ENCODE measurements around the gene MYO7A. TPM values are rescaled to one million over a fixed set of nuclear protein-coding genes. Genes with fewer than 3 reads are reported as not detected.
A peak's percentile ranks its signal among the peaks of the same experiment; 100 is the strongest.

MYO7A gene
- total RNA-seq, 2 experiments from 2014 or later, result not detected

DNA sequence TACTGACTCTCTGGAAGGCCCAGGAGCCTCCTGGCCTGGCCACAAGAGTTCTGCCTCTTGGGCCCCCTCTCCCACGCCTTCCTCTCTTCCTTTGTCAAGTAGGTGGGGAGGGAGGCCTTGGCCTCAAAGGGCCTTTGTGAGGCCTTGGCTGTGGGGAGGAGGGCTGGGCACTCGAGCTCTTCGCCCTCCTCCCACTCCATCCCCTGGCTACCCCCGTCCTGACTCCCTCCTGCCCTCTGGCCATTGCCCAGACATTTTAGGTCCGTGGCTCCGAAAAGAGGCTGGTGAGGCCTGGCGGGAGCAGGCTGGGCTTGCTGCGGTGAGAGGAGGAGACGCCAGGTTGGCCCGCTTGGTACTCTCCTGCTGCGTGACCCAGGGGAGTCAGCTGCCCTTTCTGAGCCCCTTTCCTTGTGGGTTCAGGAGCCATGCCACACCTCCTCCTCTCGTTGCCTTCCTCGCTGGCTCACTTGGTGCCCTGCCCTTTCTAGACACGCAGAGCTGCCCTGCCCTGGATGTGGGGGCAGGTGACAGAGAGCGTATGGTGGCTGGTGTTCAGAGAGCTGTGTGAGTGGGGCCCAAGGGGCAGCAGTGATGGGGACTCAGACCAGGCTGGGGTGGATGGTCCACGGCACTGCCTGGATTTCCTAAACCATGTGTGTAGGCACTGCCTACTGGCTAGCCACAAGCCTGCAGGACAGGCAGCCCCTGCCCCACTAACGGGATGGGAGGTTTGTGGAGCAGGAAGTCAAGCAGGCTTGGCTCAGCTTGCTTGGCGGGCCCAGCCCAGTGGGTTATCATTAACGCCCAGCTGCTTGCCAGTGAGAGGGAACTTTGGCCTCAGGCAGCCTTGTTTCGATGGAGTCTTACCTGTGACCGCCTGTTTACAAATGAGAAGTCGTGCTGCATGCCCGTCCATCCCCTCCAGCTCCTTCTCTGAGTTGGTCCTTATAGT lies 41.2 kb upstream of the MYO7A start:
- CTCF ChIA-PET, result interaction anchor here (1.0 kb wide), 1 partner anchor 39 kb away, joined by 3 read pairs; no protein-coding TSS in a partner anchor
- DNase-seq (no peak), ATAC-seq (no peak)
- H3K27me3 Mint-ChIP-seq (ENCODE audit: low read depth), result no peaks in the 10 kb centered on the region
- no peak overlapping the region for H3K27ac Mint-ChIP-seq
- no peaks in the 10 kb centered on the region for H3K9me3 Mint-ChIP-seq (ENCODE audit: insufficient read depth)
- POLR2A ChIA-PET, result no interaction called here
- H3K4me3 Mint-ChIP-seq, result no peak overlapping the region
- peaks cover 25% of the 10 kb centered on the region for H3K4me1 Mint-ChIP-seq (ENCODE audit: low read depth)
- H3K36me3 Mint-ChIP-seq (ENCODE audit: low read depth), result no peaks in the 10 kb centered on the region

- H3K9me3 Mint-ChIP-seq (ENCODE audit: insufficient read depth), result no peaks in the 10 kb centered on the region
- no peak overlapping the region for H3K27ac Mint-ChIP-seq
- H3K4me3 Mint-ChIP-seq, result no peak overlapping the region
- POLR2A ChIA-PET, result no interaction called here
- ATAC-seq, result no peak
- H3K27me3 Mint-ChIP-seq (ENCODE audit: low read depth), result no peaks in the 10 kb centered on the region
- DNase-seq, result no peak
- CTCF ChIA-PET, result interaction anchor here (1.0 kb wide), 1 partner anchor 40 kb away, joined by 3 read pairs; no protein-coding TSS in a partner anchor
- H3K36me3 Mint-ChIP-seq (ENCODE audit: low read depth), result no peaks in the 10 kb centered on the region
- peaks cover 15% of the 10 kb centered on the region for H3K4me1 Mint-ChIP-seq (ENCODE audit: low read depth)
Measured at GRCh38 chr11:77087723-77088225, 40.3 kb upstream of the MYO7A start.

DNA sequence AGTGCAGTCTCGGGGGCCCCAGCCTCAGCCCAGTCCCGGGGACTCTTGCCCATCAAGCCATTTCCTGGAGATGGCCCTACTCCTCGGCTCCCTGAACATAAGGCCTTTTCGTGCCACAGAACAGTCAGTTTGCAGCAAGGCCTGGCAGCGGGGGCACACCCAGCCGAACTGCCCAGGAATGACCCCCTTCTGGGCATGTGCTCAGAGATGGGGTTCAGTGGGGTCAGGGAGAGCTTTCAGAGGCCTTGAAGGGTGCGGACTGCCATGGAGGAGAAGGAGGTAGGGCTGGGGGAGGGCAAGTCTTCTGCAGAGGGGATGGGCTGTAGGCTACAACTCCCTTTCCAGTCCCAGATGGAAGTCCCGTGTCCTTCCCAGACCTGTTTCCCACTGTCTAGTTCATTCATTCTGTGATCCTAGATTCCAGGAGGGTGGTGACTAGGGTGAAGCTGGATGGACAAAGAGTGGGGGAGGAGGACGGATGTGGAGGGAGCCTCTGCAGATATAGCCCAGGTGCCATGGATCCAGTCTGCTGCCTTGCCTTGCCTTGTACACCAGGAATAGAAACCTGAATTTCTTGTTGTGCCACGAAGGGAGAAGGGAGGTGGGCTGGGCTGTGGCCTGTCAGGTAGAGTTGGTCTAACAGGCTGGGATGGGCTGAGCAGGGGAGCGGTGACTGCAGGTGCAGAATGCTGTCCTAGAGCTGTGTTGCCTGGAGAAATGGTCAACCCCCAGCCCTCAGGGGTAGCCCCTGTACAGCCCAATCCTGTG lies 39.6 kb upstream of the MYO7A start:
- Mint-ChIP-seq H3K27me3 (ENCODE audit: low read depth) (no peaks in the 10 kb centered on the region), H3K4me3 (no peak overlapping the region), H3K4me1 (ENCODE audit: low read depth) (peaks cover 9% of the 10 kb centered on the region), H3K36me3 (ENCODE audit: low read depth) (no peaks in the 10 kb centered on the region), H3K9me3 (ENCODE audit: insufficient read depth) (no peaks in the 10 kb centered on the region), H3K27ac (no peak overlapping the region)
- DNase-seq (no peak), ATAC-seq (no peak)
- ChIA-PET POLR2A (no interaction called here), CTCF (interaction anchor here (1.0 to 1.3 kb wide), 2 partner anchors 40 to 169 kb away, joined by 4 to 5 read pairs; no protein-coding TSS in a partner anchor)

- Mint-ChIP-seq H3K36me3 (ENCODE audit: low read depth) (no peaks in the 10 kb centered on the region), H3K27me3 (ENCODE audit: low read depth) (no peaks in the 10 kb centered on the region), H3K4me3 (no peak overlapping the region), H3K4me1 (ENCODE audit: low read depth) (peaks cover 7% of the 10 kb centered on the region), H3K27ac (no peak overlapping the region), H3K9me3 (ENCODE audit: insufficient read depth) (no peaks in the 10 kb centered on the region)
- CTCF ChIA-PET, result interaction anchor here (1.0 to 1.3 kb wide), 2 partner anchors 41 to 169 kb away, joined by 4 to 5 read pairs; no protein-coding TSS in a partner anchor
- POLR2A ChIA-PET, result interaction anchor here (0.6 kb wide), 1 partner anchor 213 kb away, joined by 4 read pairs; no protein-coding TSS in a partner anchor
- DNase-seq, result no peak
- no peak for ATAC-seq
Measured at GRCh38 chr11:77089004-77089545, 39.0 kb upstream of the MYO7A start.

DNA sequence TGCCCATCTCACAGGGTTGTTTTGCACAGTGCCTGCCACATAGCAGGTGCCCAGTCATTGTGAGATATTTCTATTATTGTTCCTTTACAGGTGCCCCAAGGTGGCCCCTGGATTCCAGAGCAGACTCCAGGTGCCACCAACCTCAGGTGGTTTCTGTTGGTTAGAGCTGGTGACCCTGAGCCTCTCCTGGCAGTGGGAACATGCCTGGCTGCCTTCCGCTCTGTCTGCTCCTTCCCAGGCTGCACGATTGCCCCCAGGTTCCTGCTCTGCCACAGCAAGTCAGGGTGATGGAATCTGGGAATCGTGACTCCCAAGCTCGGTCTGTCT lies 38.0 kb upstream of the MYO7A start:
- H3K4me1 Mint-ChIP-seq (ENCODE audit: low read depth), result peaks cover 7% of the 10 kb centered on the region
- no peaks in the 10 kb centered on the region for H3K36me3 Mint-ChIP-seq (ENCODE audit: low read depth)
- H3K4me3 Mint-ChIP-seq, result no peak overlapping the region
- ATAC-seq, result no peak
- DNase-seq, result no peak
- no peaks in the 10 kb centered on the region for H3K27me3 Mint-ChIP-seq (ENCODE audit: low read depth)
- H3K27ac Mint-ChIP-seq, result no peak overlapping the region
- ChIA-PET POLR2A (interaction anchor here (0.6 kb wide), 1 partner anchor 214 kb away, joined by 4 read pairs; no protein-coding TSS in a partner anchor), CTCF (interaction anchor here (1.1 to 4.6 kb wide), 14 partner anchors 8 to 356 kb away, joined by 3 to 77 read pairs (median 15); no protein-coding TSS in a partner anchor)
- no peaks in the 10 kb centered on the region for H3K9me3 Mint-ChIP-seq (ENCODE audit: insufficient read depth)

- DNase-seq (no peak), ATAC-seq (peak; percentile 3)
- no peaks in the 10 kb centered on the region for H3K27me3 Mint-ChIP-seq (ENCODE audit: low read depth)
- POLR2A ChIA-PET, result interaction anchor here (1.0 to 2.1 kb wide), 2 partner anchors 8 to 51 kb away, joined by 3 to 12 read pairs; no protein-coding TSS in a partner anchor
- H3K27ac Mint-ChIP-seq, result no peak overlapping the region
- peaks cover 7% of the 10 kb centered on the region for H3K4me1 Mint-ChIP-seq (ENCODE audit: low read depth)
- H3K4me3 Mint-ChIP-seq, result no peak overlapping the region
- CTCF ChIA-PET, result interaction anchor here (0.6 to 4.6 kb wide), 31 partner anchors 8 to 459 kb away, joined by 3 to 77 read pairs (median 8); partner anchors contain the start of gene MYO7A
- no peaks in the 10 kb centered on the region for H3K9me3 Mint-ChIP-seq (ENCODE audit: insufficient read depth)
- no peaks in the 10 kb centered on the region for H3K36me3 Mint-ChIP-seq (ENCODE audit: low read depth)
Measured at GRCh38 chr11:77090373-77091111, 37.5 kb upstream of the MYO7A start.

DNA sequence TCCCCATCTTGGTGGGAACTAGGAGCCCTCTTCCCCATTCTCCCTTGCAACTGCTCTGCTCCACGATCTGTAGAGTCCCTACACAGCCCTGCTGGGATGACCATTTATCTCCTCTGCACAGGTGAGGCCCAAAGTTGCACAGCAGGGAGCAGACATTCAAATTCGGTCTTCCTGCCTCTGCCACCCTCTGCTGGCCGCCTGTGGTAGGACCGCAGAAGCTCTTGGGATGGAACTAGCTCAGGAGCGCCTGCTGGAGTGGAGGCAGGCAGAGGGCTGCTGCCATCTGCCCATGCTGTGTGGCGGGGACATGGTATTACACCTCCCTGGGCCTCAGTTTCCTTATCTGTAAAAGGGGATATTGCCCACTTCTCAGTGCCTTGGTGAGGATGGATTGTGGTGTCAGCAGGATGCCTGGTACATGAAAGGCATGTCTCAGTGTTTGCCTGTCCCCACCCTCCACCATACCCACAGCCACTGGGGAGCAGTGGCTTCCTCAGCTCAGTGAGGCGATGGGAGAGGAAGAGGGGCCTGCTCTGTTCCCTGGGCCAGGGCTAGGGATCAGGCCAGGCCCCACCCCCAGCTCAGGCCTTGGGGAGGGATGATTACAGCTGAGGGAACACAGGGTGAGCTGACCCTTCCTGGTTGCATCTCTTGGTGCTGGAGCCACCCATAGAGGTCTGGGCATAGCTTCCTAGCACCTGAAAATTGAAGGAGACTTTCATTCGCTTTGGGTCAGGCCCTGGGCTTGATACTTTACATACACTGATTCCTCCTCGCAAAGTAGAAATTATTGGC lies 36.7 kb upstream of the MYO7A start:
- ChIA-PET POLR2A (interaction anchor here (0.6 to 2.1 kb wide), 3 partner anchors 9 to 520 kb away, joined by 3 to 12 read pairs (median 3); no protein-coding TSS in a partner anchor), CTCF (interaction anchor here (0.6 to 4.6 kb wide), 37 partner anchors 9 to 458 kb away, joined by 3 to 77 read pairs (median 5); partner anchors contain the start of gene MYO7A)
- Mint-ChIP-seq H3K4me3 (no peak overlapping the region), H3K4me1 (ENCODE audit: low read depth) (peaks cover 7% of the 10 kb centered on the region), H3K36me3 (ENCODE audit: low read depth) (no peaks in the 10 kb centered on the region), H3K27ac (no peak overlapping the region), H3K27me3 (ENCODE audit: low read depth) (no peaks in the 10 kb centered on the region), H3K9me3 (ENCODE audit: insufficient read depth) (no peaks in the 10 kb centered on the region)
- DNase-seq, result peak; percentile 88
- ATAC-seq, result peak; percentile 93

- H3K36me3 Mint-ChIP-seq (ENCODE audit: low read depth), result no peaks in the 10 kb centered on the region
- H3K9me3 Mint-ChIP-seq (ENCODE audit: insufficient read depth), result no peaks in the 10 kb centered on the region
- H3K4me3 Mint-ChIP-seq, result no peak overlapping the region
- no peak for DNase-seq
- H3K4me1 Mint-ChIP-seq (ENCODE audit: low read depth), result peaks cover 7% of the 10 kb centered on the region
- no peak for ATAC-seq
- ChIA-PET POLR2A (interaction anchor here (2.1 kb wide), 1 partner anchor 10 kb away, joined by 12 read pairs; no protein-coding TSS in a partner anchor), CTCF (interaction anchor here (1.1 to 4.6 kb wide), 16 partner anchors 9 to 457 kb away, joined by 4 to 77 read pairs (median 14); partner anchors contain the start of gene MYO7A)
- no peak overlapping the region for H3K27ac Mint-ChIP-seq
- no peaks in the 10 kb centered on the region for H3K27me3 Mint-ChIP-seq (ENCODE audit: low read depth)
Measured at GRCh38 chr11:77092382-77092781, 35.7 kb upstream of the MYO7A start.

DNA sequence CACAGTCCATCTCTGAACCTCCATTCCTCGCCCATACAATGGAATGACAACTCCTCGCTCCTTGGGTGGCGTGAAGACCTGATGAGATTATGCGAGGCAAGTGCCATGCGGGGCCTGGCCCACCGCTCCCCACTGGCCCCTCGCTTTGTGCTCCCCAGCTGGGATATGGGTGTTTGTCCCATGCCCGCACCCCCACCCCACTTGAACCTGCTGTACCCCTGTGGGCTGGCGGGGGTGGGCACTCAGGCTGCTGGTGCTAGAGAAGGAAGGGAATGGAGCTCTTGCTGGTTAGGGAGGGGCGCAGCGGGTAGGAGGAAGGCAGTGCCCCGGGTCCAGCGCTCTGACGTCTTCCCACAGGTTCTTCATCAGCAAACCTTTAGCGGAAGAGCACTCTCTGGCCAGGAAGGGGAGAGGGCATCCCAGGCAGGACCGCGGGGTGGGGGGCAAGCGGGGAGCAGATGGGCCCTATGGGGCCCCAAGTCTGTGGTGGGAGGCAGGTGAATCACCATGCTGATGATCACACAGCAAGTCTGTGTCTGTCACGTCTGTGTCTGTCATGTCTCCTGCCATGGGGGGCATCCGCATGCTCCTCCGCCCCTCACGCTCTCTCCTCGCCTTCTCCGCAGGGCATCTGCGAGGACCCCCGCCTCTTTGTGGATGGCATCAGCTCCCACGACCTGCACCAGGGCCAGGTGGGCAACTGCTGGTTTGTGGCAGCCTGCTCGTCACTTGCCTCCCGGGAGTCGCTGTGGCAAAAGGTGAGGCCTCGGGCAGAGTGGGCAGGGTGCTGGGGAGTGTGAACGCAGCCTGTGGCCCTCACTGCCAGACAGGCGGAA lies 34.8 kb upstream of the MYO7A start:
- CTCF ChIA-PET, result interaction anchor here (1.0 to 4.6 kb wide), 11 partner anchors 8 to 173 kb away, joined by 3 to 77 read pairs (median 15); partner anchors contain the start of gene MYO7A
- DNase-seq (no peak), ATAC-seq (no peak)
- Mint-ChIP-seq H3K4me3 (no peak overlapping the region), H3K4me1 (ENCODE audit: low read depth) (peaks cover 7% of the 10 kb centered on the region), H3K27me3 (ENCODE audit: low read depth) (no peaks in the 10 kb centered on the region), H3K36me3 (ENCODE audit: low read depth) (no peaks in the 10 kb centered on the region), H3K27ac (no peak overlapping the region), H3K9me3 (ENCODE audit: insufficient read depth) (no peaks in the 10 kb centered on the region)
- POLR2A ChIA-PET, result no interaction called here

Data from activated CD8-positive, alpha-beta T cell treated with anti-CD3 and anti-CD28 coated beads, Interleukin-2, amount 10 ng/mL, durations not matched to agents 7 days and 5 days (primary cell).